Cardiac muscle cell (in vitro differentiated cells and primary cell): ENCODE measurements around the gene NFIA. TPM values are rescaled to one million over a fixed set of nuclear protein-coding genes. Genes with fewer than 3 reads are reported as not detected.
"Not testable (repeated sequence)": the region's sequence is repeated elsewhere in the genome, so short reads cannot be mapped to it uniquely, and the experiment has no call there.

Experiments
- DNase-seq, 2 donors: peaks; one replicate each; pipeline versions ENCODE4 v3.0.0 to v3.0.0-alpha.2; 2010 to 2017; ENCODE audit warnings: low read depth in 1 of 2, low spot score in 1 of 2
- H3K27ac ChIP-seq: fragments of 200-600 bp; sonication (generic); 2 replicates; pipeline ENCODE4 v1.5.1; 2016
- H3K27me3 ChIP-seq: fragments of 200-600 bp; sonication (generic); 2 replicates; pipeline ENCODE4 v1.6.0; 2016; ENCODE audit warnings: control low read depth
- H3K36me3 ChIP-seq: fragments of 200-600 bp; sonication (generic); 2 replicates; pipeline ENCODE4 v1.5.1; 2016; ENCODE audit warnings: control low read depth
- H3K4me1 ChIP-seq: fragments of 200-600 bp; sonication (generic); 2 replicates; pipeline ENCODE4 v1.8.1; 2017; ENCODE audit warnings: low read depth, mild to moderate bottlenecking, mixed run types
- H3K4me3 ChIP-seq: fragments of 200-600 bp; sonication (generic); 2 replicates; pipeline ENCODE4 v1.5.1; 2016; ENCODE audit warnings: mild to moderate bottlenecking
- H3K9me3 ChIP-seq: fragments of 200-600 bp; sonication (generic); 2 replicates; pipeline ENCODE4 v1.5.1; 2017; ENCODE audit warnings: low read depth, mild to moderate bottlenecking, control low read depth
- CTCF ChIP-seq: IDR thresholded peaks from 2 replicates; pipeline ENCODE4 v1.5.1; 2012; ENCODE audit warnings: low read depth, mild to moderate bottlenecking, low read length
- polyA plus RNA-seq: library from polyadenylated mRNA; unstranded; fragments of >200 nt; fragmentation: Nextera tagmentation; extraction: Ambion mirVana; gene quantifications from 2 replicates; pipeline ENCODE4 v1.2.1, GENCODE V29; 2016
- total RNA-seq: library from RNA; depleted of rRNA; stranded (reverse); fragments of >200 nt; gene quantifications from 2 replicates; pipeline ENCODE4 v1.2.3, GENCODE V29; 2016

The NFIA gene
- total and polyA plus RNA-seq, 2 experiments from 2014 or later, result 10.1 to 12.0 TPM

DNA sequence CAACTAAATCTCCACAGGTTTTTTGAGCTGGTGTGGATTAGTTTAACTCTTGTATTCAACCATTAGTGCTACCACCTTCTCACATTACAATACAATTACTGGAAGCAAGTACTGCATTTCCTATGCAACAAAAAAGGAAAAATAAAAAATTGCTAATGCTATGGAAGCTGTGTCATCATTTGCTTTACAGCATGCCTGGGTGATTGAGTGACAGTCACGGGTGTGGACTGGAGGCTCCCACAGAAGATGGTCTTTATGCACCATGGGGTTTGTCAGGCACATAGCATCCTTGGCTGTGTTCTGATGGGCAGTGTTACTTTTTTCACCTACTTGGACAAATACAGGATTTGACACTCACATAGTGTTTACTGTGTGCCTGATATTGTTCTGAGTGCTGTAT lies 380.3 kb downstream of the NFIA start:
- Histone ChIP-seq H3K4me1 (no peaks in the 10 kb centered on the region), H3K36me3 (no peaks in the 10 kb centered on the region), H3K27me3 (no peaks in the 10 kb centered on the region), H3K27ac (no peak overlapping the region), H3K9me3 (no peaks in the 10 kb centered on the region), H3K4me3 (no peak overlapping the region)
- no peak for DNase-seq
- no peak for TF ChIP-seq CTCF

- no peaks in the 10 kb centered on the region for H3K36me3 ChIP-seq
- no peak for TF ChIP-seq CTCF
- H3K4me1 ChIP-seq, result no peaks in the 10 kb centered on the region
- H3K9me3 ChIP-seq, result no peaks in the 10 kb centered on the region
- no peaks in the 10 kb centered on the region for H3K27me3 ChIP-seq
- H3K27ac ChIP-seq, result no peak overlapping the region
- no peak for DNase-seq
- no peak overlapping the region for H3K4me3 ChIP-seq
Observed at GRCh38 chr1:61463220-61463619, 380.9 kb downstream of the NFIA start.

DNA sequence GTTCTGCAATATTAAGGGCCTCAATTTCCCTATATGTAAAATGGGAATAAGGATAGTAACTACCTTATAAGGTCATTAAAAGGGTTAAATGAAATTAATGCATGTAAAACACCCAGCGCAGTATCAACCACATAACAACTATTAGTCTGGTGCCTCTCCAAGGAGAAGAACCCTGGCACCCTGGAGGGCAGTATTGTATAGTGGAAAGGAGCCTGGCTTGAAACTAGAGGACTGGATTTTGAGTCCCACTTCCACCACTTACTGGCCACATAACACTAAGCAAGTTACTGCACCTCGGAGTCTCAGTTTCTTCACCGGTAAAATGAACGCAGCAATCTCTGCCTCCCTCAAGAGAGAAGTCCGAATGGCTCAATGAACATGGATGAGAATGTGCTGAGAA lies 385.5 kb downstream of the NFIA start:
- not testable (repeated sequence) for H3K9me3 ChIP-seq, H3K27me3 ChIP-seq, DNase-seq, H3K36me3 ChIP-seq, H3K27ac ChIP-seq, H3K4me1 ChIP-seq, H3K4me3 ChIP-seq

DNA sequence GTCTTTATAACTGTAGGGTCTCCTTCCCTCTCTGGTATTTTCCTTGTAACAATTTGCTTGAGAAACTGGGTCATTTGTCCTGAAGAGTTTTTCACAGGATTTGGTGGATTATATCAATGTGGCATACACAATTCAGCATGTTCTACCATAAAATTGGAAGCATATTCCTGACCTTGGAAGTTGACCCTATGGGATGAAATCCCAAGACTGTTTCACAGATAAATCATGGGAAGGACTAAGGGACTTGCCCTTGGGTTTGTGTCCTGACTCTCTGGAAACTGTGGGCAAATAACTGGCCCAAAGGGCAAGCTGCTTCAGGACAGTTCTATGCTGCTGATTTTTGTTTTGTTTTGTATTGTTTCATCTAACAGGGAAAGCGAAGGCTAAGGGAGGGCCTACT lies 387.0 kb downstream of the NFIA start:
- no peaks in the 10 kb centered on the region for H3K36me3 ChIP-seq
- no peaks in the 10 kb centered on the region for H3K27me3 ChIP-seq
- TF ChIP-seq CTCF, result no peak
- no peak overlapping the region for H3K4me3 ChIP-seq
- no peaks in the 10 kb centered on the region for H3K4me1 ChIP-seq
- H3K9me3 ChIP-seq, result no peaks in the 10 kb centered on the region
- no peak for DNase-seq
- H3K27ac ChIP-seq, result no peak overlapping the region

DNA sequence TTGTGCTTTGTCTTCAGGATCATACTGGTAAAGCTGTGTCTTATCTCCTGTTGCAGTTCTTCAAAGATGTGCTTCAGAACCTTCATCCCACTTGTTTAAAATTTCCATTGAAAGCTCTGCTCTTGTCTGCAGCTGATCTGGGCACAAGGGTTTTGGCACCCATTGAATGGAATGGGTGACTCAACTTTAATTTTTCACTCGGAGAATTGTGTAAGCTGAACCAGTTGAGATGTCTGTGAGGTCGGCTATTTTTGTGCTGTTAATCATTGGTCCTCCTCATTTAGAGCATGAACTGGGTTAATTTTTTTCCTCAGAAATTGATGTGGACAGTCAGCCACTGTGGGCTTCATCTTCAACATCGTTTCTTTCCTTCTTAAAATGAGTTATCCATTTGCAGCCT lies 390.5 kb downstream of the NFIA start:
- H3K27me3 ChIP-seq, result peaks cover 23% of the 10 kb centered on the region
- no peak overlapping the region for H3K4me3 ChIP-seq
- no peaks in the 10 kb centered on the region for H3K9me3 ChIP-seq
- no peak overlapping the region for H3K27ac ChIP-seq
- TF ChIP-seq CTCF, result no peak
- peak in 1 of 2 donors; percentile 64 for DNase-seq
- no peaks in the 10 kb centered on the region for H3K4me1 ChIP-seq
- H3K36me3 ChIP-seq, result no peaks in the 10 kb centered on the region

GRCh38 chr1:61474269-61474817 lies 392.0 kb downstream of the NFIA start:
- peaks cover 31% of the 10 kb centered on the region for H3K27me3 ChIP-seq
- DNase-seq, result no peak
- no peaks in the 10 kb centered on the region for H3K36me3 ChIP-seq
- TF ChIP-seq CTCF, result no peak
- no peak overlapping the region for H3K4me3 ChIP-seq
- H3K9me3 ChIP-seq, result no peaks in the 10 kb centered on the region
- H3K27ac ChIP-seq, result no peak overlapping the region
- H3K4me1 ChIP-seq, result no peaks in the 10 kb centered on the region
